GM21515 (cell line): ENCODE results near the gene IL6R.

Experiments
- ATAC-seq: cut with Tn5 transposase; IDR thresholded peaks from one replicate; pipeline ENCODE4 v1.9.1; 2021; ENCODE audit not compliant: unreplicated experiment

Gene IL6R

DNA sequence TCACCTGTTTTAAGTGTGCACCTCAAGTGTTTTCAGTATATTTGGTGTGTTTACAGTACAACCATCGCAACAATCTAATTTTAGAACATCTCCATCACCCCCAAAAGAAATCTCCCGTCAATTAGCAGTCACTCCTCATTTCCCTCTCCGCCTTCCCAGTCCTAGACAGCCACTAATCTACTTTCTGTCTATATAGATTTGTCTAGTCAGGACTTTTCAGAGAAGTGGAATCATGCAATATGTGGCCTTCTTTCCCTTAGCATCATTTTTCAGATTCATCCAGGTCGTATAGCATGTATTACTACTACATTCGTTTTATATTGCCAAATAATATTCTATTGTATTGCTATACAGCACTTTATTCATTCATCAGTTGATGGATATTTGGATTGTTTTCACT, 98.8 kb downstream of the IL6R start:
- ATAC-seq, result no peak

DNA sequence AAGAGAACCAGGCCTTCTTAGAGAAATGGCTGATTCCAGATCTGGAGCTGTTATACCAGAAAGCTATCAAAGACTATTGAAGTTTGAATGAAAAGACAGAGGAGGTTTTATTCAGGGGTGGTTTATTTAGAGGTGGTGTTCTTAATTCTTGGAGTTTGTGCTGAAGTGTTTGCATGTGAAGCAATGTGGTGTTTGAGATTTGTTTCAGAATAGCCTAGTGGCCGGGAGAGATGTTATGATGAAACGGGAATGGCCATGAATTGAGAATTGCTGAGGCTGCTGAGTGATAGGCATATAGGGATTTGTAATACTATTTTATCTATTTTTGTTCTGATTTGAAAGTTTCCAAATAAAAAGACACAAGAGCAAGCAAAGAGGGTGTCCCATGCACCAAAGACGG, 107.6 kb downstream of the IL6R start:
- ATAC-seq, result no peak

DNA sequence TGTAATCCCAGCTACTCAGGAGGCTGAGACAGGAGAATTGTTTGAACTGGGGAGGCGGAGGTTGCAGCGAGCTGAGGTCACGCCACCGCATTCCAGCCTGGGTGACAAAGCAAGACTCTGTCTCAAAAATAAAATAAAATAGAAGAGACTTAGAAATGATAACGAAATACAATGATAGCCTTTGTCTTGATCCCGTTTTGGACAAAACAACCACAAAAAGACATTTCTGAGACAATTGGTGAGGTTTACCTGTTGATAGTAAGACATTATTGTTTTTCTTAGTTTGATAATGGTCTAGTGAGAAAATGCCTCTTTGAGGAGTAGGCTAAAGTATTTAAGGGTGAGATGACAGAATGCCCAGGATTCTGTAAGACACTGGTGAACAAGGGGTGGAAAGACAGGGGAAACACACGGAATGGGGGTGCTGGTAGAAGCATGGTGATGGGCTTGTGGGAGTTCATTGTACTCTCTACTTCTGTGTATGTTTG, 109.0 kb downstream of the IL6R start:
- no peak for ATAC-seq

DNA sequence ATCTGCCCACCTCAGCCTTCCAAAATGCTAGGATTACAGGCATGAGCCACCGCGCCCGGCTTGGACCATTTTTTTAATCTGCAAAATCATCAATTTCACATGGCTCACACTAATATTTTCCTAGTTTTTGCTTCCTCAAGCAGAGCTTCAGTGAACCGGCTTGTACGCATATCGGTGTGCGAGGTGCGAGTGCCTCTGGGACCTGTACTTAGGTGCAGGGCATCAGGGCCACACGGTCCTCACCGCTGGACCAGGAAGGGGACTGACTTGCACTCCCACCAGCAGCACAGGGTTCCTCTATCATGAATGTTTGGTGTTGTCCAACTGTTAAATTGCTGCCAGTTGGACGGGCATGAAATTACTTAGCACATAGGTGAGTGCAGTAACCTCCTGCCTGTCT, 112.5 kb downstream of the IL6R start:
- ATAC-seq, result no peak
